Gastrocnemius medialis (tissue), 4 donors: ENCODE measurements around the gene ANXA3. TPM values are rescaled to one million over a fixed set of nuclear protein-coding genes. Genes with fewer than 3 reads are reported as not detected.

Experiments used
- ATAC-seq, 2 donors: fragments of 150-250 bp; one replicate each; pipeline ENCODE4 v1.9.1; 2016
- DNase-seq, 2 donors: peaks; one replicate each; pipeline ENCODE4 v3.0.0-alpha.2; 2019
- H3K27ac ChIP-seq, 4 donors: fragments of 200-600 bp; sonication (generic); 1 replicate in 1 of 4; 2 replicates in 3 of 4; pipeline ENCODE4 v1.5.1; 2016 to 2018; ENCODE audit warnings: mild to moderate bottlenecking in 2 of 4, moderate library complexity in 1 of 4
- H3K27me3 ChIP-seq, 3 donors: fragments of 200-600 bp; sonication (generic) in 2 of 3; 1 replicate in 1 of 3; 2 replicates in 2 of 3; pipeline versions ENCODE4 v1.5.1 to v1.6.0; 2016 to 2019; ENCODE audit warnings: mild to moderate bottlenecking in 1 of 3, moderate library complexity in 1 of 3
- H3K36me3 ChIP-seq, 2 donors: fragments of 200-600 bp; sonication (generic) in 1 of 2; one replicate each; pipeline ENCODE4 v1.5.1; 2017 to 2018
- H3K4me1 ChIP-seq, 2 donors: fragments of 200-600 bp; sonication (generic) in 1 of 2; one replicate each; pipeline ENCODE4 v1.5.1; 2016 to 2017; ENCODE audit warnings: mild to moderate bottlenecking in 2 of 2
- H3K4me3 ChIP-seq, 4 donors: fragments of 200-600 bp; sonication (generic) in 3 of 4; 1 replicate in 1 of 4; 2 replicates in 3 of 4; pipeline ENCODE4 v1.5.1; 2016 to 2019; ENCODE audit warnings: mild to moderate bottlenecking in 2 of 4
- H3K9me3 ChIP-seq, 3 donors: fragments of 200-600 bp; sonication (generic) in 2 of 3; 1 replicate in 1 of 3; 2 replicates in 2 of 3; pipeline ENCODE4 v1.5.1; 2016 to 2019
- CTCF ChIP-seq, 5 experiments: fragments of 450-650 bp in 3 of 5; fragments of 200-600 bp in 2 of 5; sonication (generic) in 2 of 5; IDR thresholded peaks in 4 of 5; conservative IDR thresholded peaks in 1 of 5; 1 replicate in 4 of 5; 2 replicates in 1 of 5; pipeline ENCODE4 v1.5.1; 2016 to 2019; ENCODE audit warnings: antibody characterized with exemption in 5 of 5, mild to moderate bottlenecking in 3 of 5, moderate library complexity in 3 of 5
- POLR2A ChIP-seq, 2 donors: fragments of 450-650 bp; IDR thresholded peaks; one replicate each; pipeline ENCODE4 v1.6.1; 2017; ENCODE audit warnings: antibody characterized with exemption in 2 of 2, mild to moderate bottlenecking in 2 of 2, moderate library complexity in 2 of 2
- in situ Hi-C, 4 donors: fragments of 200-750 bp; cut with MboI; loops; one replicate each; pipeline versions ENCODE4 v1.15.0 to v1.8.0; 2017; ENCODE audit warnings: low sequenced_read_pairs in 4 of 4
- intact Hi-C: fragments of 100-400 bp; cut with DNase I; formaldehyde crosslinking; loops from one replicate; pipeline ENCODE4 v1.15.1; 2023; ENCODE audit warnings: low total_unique reads
- total RNA-seq, 4 donors: library from RNA; depleted of rRNA; stranded (reverse); fragments of >200 nt; gene quantifications; one replicate each; pipeline versions ENCODE4 v1.1.0 to v1.2.3, GENCODE V29; 2016

Gene ANXA3
- total RNA-seq, 4 donors from 2014 or later: 15.4 to 22.8 (median 17.7) TPM

GRCh38 chr4:78534286-78534955 lies 17.1 kb upstream of the ANXA3 start:
- intact Hi-C loops (no loop called here), in situ Hi-C loops (no loop called here)
- no peak for DNase-seq
- no peaks in the 10 kb centered on the region for H3K4me1 ChIP-seq
- H3K36me3 ChIP-seq: no peaks in the 10 kb centered on the region
- no peak for ATAC-seq
- H3K27me3 ChIP-seq: no peaks in the 10 kb centered on the region
- no peak overlapping the region for H3K4me3 ChIP-seq
- TF ChIP-seq POLR2A (IDR thresholded peaks at IDR 0.05): no peak
- TF ChIP-seq CTCF (IDR thresholded peaks at IDR 0.05 in 4 of 5, conservative IDR thresholded peaks at IDR 0.05 in 1 of 5): no peak
- no peak overlapping the region for H3K27ac ChIP-seq
- H3K9me3 ChIP-seq: no peaks in the 10 kb centered on the region

- intact Hi-C loops (no loop called here), in situ Hi-C loops (no loop called here)
- Histone ChIP-seq H3K27ac (no peak overlapping the region), H3K36me3 (no peaks in the 10 kb centered on the region), H3K27me3 (no peaks in the 10 kb centered on the region), H3K4me1 (no peaks in the 10 kb centered on the region), H3K4me3 (no peak overlapping the region), H3K9me3 (no peaks in the 10 kb centered on the region)
- DNase-seq (no peak), ATAC-seq (no peak)
- TF ChIP-seq POLR2A (IDR thresholded peaks at IDR 0.05) (no peak), CTCF (IDR thresholded peaks at IDR 0.05 in 4 of 5, conservative IDR thresholded peaks at IDR 0.05 in 1 of 5) (no peak)
These were observed 9.2 kb upstream of the ANXA3 start for GRCh38 chr4:78542373-78542772.

- H3K27ac ChIP-seq: no peak overlapping the region
- H3K9me3 ChIP-seq: no peaks in the 10 kb centered on the region
- DNase-seq (no peak), ATAC-seq (no peak)
- intact Hi-C loops: no loop called here
- no peak for TF ChIP-seq POLR2A (IDR thresholded peaks at IDR 0.05)
- TF ChIP-seq CTCF (IDR thresholded peaks at IDR 0.05 in 4 of 5, conservative IDR thresholded peaks at IDR 0.05 in 1 of 5): no peak
- H3K4me1 ChIP-seq: no peaks in the 10 kb centered on the region
- no peaks in the 10 kb centered on the region for H3K36me3 ChIP-seq
- in situ Hi-C loops: no loop called here
- H3K27me3 ChIP-seq: no peaks in the 10 kb centered on the region
- no peak overlapping the region for H3K4me3 ChIP-seq
These were observed 8.0 kb upstream of the ANXA3 start for GRCh38 chr4:78543424-78544125.

- intact Hi-C loops: no loop called here
- ATAC-seq: no peak
These were observed 6.9 kb upstream of the ANXA3 start for GRCh38 chr4:78544678-78545077.

More at GRCh38 chr4:78544678-78545077, 6.9 kb upstream of the ANXA3 start:
- Histone ChIP-seq H3K27me3 (no peaks in the 10 kb centered on the region), H3K4me1 (no peaks in the 10 kb centered on the region), H3K27ac (no peak overlapping the region), H3K4me3 (no peak overlapping the region), H3K36me3 (no peaks in the 10 kb centered on the region), H3K9me3 (no peaks in the 10 kb centered on the region)
- DNase-seq: no peak
- TF ChIP-seq POLR2A (IDR thresholded peaks at IDR 0.05) (no peak), CTCF (IDR thresholded peaks at IDR 0.05 in 4 of 5, conservative IDR thresholded peaks at IDR 0.05 in 1 of 5) (no peak)
- in situ Hi-C loops: no loop called here
